Tibial nerve (tissue), 4 donors: ENCODE results near the gene HYDIN. TPM values are rescaled to one million over a fixed set of nuclear protein-coding genes. Genes with fewer than 3 reads are reported as not detected.
"Not testable (repeated sequence)": the region's sequence is repeated elsewhere in the genome, so short reads cannot be mapped to it uniquely, and the experiment has no call there.

Source experiments
- DNase-seq, 2 donors: peaks; one replicate each; pipeline ENCODE4 v3.0.0-alpha.2; 2019; ENCODE audit warnings: low spot score in 2 of 2
- H3K27ac ChIP-seq, 4 donors: fragments of 200-600 bp; sonication (generic) in 3 of 4; one replicate each; pipeline ENCODE4 v1.5.1; 2017 to 2019; ENCODE audit warnings: mild to moderate bottlenecking in 1 of 4
- H3K27me3 ChIP-seq, 2 donors: fragments of 200-600 bp; sonication (generic) in 1 of 2; one replicate each; pipeline versions ENCODE4 v1.5.1 to v1.6.0; 2017 to 2019
- H3K36me3 ChIP-seq, 3 donors: fragments of 200-600 bp; sonication (generic); one replicate each; pipeline ENCODE4 v1.5.1; 2018 to 2019
- H3K4me1 ChIP-seq, 4 donors: fragments of 200-600 bp; sonication (generic) in 3 of 4; one replicate each; pipeline ENCODE4 v1.5.1; 2017 to 2019
- H3K4me3 ChIP-seq, 4 donors: fragments of 200-600 bp; sonication (generic) in 3 of 4; one replicate each; pipeline ENCODE4 v1.5.1; 2017 to 2019; ENCODE audit warnings: mild to moderate bottlenecking in 1 of 4, moderate library complexity in 1 of 4
- H3K9me3 ChIP-seq, 4 donors: fragments of 200-600 bp; sonication (generic) in 3 of 4; one replicate each; pipeline ENCODE4 v1.5.1; 2017 to 2019
- WGBS, 2 donors: methylation state at CpG; one replicate each; pipeline ENCODE4 v1.1.5; 2018; 5-methylcytosine and 5-hydroxymethylcytosine counted together
- total RNA-seq, 4 donors: library from RNA; depleted of rRNA; stranded (reverse); fragments of >200 nt; gene quantifications; one replicate each; pipeline ENCODE4 v1.1.0, GENCODE V29; 2016

HYDIN gene
- total RNA-seq, 4 donors from 2014 or later: 0.21 to 3.1 (median 0.91) TPM

DNA sequence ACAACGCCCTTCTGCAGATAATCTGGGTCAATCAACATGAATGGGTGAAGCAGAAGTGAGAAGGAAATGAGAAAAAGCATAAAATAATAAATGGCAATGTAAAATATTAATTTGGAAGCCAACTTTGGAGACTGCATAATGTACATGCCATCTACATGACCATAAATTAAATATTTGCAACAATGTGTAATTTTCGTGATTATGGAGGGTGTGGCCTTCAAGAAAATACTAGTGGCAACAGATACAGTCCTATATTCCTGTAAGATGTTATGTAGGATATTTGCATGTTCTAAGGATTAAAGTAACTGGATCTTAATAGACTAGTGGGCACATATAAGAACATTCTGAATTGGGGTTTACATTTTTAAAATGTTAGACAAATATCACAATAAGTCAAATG is 78.9 kb downstream of the HYDIN start:
- not testable (repeated sequence) for H3K4me1 ChIP-seq, DNase-seq, H3K27ac ChIP-seq, H3K9me3 ChIP-seq, H3K27me3 ChIP-seq, H3K36me3 ChIP-seq, H3K4me3 ChIP-seq
- WGBS, 2 donors: 71 to 100% methylated on average over 1 of the region's 2 CpGs

DNA sequence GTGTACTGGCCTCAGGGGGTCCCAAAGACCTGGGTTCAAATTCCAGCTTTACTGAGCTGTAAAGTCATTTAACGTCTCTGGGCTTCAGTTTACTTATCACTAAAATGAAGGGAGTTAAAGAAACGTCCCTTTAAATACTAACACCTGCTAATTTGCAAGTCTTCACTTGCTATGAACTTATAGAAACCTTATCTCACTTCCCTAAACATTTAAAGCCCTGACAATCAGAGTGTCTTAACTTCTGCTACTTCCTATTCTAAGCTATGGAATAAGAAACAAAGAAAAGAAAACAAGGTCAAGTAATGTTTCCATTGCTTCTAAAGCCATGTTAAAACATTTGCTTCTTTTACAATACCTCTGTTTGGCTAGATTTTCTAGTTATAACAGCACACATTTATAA is 87.3 kb downstream of the HYDIN start:
- H3K4me3 ChIP-seq, H3K27me3 ChIP-seq, H3K36me3 ChIP-seq, H3K27ac ChIP-seq, DNase-seq, H3K4me1 ChIP-seq, H3K9me3 ChIP-seq: not testable (repeated sequence)
- 0% methylated on average over 1 of the region's 2 CpGs; no CpG with 5 or more reads in 1 of the 2 donors for WGBS, 2 donors

DNA sequence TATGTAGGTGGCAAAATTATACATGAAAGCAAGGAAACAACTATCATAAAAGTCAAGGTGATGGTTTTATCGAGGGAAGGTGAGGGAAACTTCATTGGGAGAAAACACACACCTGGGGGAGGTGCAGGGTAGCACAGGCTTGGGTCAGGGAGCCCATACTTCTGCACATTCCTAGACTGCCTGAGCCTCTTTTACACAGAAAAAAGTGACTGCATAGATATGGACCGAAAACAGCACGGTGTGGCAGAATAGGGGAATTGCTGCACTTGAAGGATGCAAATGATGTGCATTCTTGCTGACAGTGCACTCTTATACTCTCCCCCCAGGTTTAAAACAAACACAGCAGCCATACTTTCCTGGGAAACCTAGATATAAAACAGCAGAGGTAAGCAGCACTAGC is 120.0 kb downstream of the HYDIN start:
- H3K4me3 ChIP-seq, H3K27me3 ChIP-seq, H3K27ac ChIP-seq, H3K36me3 ChIP-seq, H3K9me3 ChIP-seq, DNase-seq, H3K4me1 ChIP-seq: not testable (repeated sequence)
- 89 to 92% methylated on average over 1 of the region's 3 CpGs for WGBS, 2 donors

DNA sequence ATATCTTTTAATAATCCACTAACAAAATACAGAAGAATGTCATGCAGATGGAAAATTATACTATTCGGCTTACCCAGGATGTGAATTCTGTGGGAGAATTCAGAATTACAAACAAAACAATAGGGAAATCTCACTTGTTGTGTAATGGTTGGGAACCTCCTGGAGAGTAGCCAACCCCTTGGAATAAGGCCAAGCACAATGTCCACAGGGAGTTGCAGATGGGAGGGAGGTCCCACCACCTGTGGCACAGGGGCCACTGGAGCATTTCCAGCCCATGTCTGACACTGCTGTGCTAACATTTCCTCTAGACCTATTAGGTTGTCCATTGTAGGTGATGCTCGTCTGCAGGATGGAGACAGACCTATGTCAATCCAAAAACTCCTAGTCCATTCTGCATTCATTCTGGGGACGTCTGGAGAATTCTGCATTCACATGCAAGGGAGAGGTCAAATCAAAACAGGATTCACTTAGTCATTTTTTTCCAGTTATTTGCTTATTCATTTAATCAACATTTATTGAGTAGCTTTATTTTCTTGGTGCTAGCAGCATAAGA is 120.8 kb downstream of the HYDIN start:
- not testable (repeated sequence) for H3K36me3 ChIP-seq, H3K27me3 ChIP-seq, H3K27ac ChIP-seq, H3K4me3 ChIP-seq, H3K4me1 ChIP-seq, H3K9me3 ChIP-seq, DNase-seq
- WGBS, 2 donors: 15 to 22% methylated on average over 1 to 2 of the region's 3 CpGs

DNA sequence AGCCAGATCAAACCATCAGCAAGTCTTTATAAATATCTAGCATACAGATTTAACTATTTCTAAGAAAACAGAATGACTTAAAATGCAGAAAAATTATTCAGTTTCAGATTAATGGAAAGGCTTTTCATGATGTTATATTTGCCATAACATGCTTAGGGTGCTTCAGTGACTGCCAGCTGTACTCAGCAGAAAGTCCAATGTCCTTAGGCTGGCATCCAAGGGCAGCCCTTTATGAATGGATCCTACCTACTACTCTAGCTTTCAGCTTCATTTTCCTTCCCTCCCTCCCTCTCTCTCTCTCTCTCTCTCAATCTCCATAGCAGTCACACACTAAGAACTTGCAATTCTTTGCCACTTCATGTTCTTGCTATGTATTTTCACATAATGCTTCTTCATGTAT is 124.6 kb downstream of the HYDIN start:
- H3K9me3 ChIP-seq, H3K4me3 ChIP-seq, H3K4me1 ChIP-seq, H3K27ac ChIP-seq, DNase-seq, H3K36me3 ChIP-seq, H3K27me3 ChIP-seq: not testable (repeated sequence)

DNA sequence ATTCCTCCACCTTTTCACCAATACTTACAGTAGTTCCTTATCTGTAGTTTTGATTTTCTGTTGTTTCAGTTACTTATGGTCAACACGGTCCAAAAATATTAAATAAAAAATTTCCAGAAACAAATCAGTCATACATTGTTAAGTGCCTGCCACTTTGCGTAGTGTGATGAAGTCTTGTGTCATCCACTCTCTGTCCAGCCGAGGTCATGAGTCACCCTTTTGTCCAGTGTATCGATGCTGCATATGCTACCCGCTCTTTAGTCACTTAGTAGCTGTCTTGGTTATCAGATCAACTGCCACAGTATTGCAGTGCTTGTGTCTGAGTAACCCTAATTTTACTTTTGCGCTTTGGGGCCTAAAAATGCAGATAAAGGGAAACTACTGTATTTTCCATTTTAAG is 146.9 kb downstream of the HYDIN start:
- not testable (repeated sequence) for H3K36me3 ChIP-seq, H3K4me3 ChIP-seq, H3K4me1 ChIP-seq, H3K9me3 ChIP-seq, DNase-seq, H3K27me3 ChIP-seq, H3K27ac ChIP-seq
- WGBS, 2 donors: 85 to 90% methylated on average over 5 of the region's 6 CpGs

DNA sequence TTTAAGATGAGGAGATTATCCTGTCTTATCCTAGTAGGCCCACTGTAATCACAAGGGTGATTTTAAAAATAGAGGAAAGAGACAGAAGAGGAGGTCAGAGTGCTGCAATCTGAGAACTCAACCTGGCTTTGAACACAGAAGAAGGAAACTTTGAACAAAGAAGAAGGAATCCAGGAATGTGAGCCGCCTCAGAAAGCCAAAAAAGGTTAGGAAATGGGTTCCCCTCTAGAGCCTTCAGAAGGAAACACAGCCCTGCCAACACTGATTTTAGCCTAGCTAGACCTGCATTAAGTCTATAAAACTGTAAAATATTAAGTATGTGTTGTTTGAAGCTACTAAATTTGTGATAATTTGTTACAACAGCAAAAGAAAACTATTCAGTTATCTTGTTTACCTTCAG is 149.7 kb downstream of the HYDIN start:
- H3K9me3 ChIP-seq, DNase-seq, H3K4me1 ChIP-seq, H3K27ac ChIP-seq, H3K27me3 ChIP-seq, H3K36me3 ChIP-seq, H3K4me3 ChIP-seq: not testable (repeated sequence)
- 36 to 63% methylated on average over 1 of the region's 1 CpG for WGBS, 2 donors

DNA sequence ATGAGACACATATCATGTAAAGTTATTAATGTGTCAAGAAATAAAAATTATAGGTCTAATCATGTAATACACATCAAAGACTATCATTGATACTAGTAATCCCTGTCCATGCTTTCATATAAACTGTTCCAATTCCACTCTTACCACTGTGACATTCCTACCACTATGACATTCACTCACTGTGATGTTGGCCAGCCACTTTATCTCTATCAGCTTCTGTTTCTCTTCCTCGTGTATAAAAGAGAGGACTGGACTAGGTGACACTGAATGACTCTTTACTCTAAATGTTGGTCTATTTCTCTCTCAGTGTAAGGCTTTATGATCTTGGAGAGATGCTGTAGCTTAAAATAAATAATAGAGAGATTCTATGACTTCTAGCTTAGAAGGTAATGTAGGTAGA is 150.3 kb downstream of the HYDIN start:
- not testable (repeated sequence) for DNase-seq, H3K4me3 ChIP-seq, H3K9me3 ChIP-seq, H3K27ac ChIP-seq, H3K27me3 ChIP-seq, H3K4me1 ChIP-seq, H3K36me3 ChIP-seq
- WGBS, 2 donors: no CpG with 5 or more reads among the region's 1 CpG

DNA sequence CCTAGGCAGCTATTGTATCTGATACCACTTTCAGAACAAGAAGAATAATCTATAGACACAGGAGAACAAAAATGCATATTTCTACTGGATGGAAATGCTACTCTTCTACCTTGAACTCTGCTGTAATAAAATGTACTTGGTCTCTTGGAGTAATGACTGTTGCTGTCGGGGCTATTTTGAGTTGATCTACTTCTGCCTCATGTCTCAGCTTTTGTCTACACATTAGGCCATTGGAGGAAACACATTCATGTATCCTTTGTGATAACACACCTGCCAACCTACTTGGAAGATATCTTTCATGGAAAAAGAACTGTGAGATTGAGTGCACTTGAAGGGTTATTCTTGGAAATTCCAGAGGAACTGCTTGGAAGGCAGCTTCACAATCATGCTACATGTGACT is 159.9 kb downstream of the HYDIN start:
- H3K27ac ChIP-seq, H3K9me3 ChIP-seq, DNase-seq, H3K27me3 ChIP-seq, H3K36me3 ChIP-seq, H3K4me1 ChIP-seq, H3K4me3 ChIP-seq: not testable (repeated sequence)
- no CpG with 5 or more reads among the region's 1 CpG for WGBS, 2 donors

DNA sequence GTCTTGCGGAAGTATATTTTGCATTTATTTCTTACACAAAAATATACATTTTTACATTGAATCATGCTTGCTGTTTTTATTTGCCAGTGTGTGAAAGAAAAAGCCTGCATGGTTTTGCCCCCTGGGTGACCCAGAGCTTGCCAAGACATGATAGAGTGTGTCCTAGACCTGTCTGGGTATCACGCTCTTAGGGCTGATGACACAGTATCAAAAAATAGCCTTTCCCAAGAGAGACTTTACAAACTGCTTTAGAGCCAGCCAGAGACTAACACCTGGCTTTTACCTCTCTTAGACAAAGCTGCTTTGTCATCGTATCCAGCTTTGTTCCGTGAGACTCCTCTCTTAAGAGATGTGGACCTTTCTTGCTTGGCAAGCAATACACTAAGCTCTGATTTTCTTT is 160.7 kb downstream of the HYDIN start:
- H3K4me1 ChIP-seq, H3K9me3 ChIP-seq, H3K4me3 ChIP-seq, DNase-seq, H3K27ac ChIP-seq, H3K27me3 ChIP-seq, H3K36me3 ChIP-seq: not testable (repeated sequence)
- WGBS, 2 donors: 82 to 92% methylated on average over 4 of the region's 4 CpGs

DNA sequence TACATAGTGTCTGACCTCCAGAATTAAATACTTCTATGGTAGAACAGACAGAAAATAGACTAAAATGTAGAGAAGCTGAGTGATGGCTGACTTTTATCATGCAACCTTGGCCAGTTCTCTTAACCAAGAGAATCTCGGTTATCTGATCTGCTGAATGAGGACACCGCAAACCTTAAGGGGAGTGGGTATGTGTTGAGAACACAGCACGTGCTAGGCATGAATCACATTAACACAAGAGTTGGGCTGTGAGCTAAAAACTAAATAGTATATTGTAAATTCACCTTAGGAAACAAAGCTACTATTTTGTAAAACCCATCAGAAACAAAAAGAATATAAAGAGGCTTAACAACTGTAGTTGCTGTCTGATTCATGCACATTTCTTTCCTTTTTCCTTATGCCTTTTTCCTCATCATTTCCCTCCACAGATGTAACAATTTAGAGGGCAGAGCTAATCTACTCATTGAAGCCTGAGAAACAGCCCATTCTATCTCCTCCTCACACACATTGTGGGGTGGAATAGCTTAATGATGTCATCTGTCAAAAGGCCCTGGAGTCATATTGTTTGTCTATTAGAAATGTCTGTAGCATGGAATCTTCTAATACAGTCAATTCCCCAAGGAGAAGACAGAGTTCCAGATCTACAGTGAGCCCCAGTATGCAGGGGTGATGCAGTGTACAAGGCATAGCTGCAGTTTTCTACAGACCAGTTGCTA is 176.5 kb downstream of the HYDIN start:
- not testable (repeated sequence) for H3K4me3 ChIP-seq, H3K4me1 ChIP-seq, H3K36me3 ChIP-seq, H3K27ac ChIP-seq, H3K9me3 ChIP-seq, DNase-seq, H3K27me3 ChIP-seq
- 50 to 60% methylated on average over 3 of the region's 3 CpGs for WGBS, 2 donors

DNA sequence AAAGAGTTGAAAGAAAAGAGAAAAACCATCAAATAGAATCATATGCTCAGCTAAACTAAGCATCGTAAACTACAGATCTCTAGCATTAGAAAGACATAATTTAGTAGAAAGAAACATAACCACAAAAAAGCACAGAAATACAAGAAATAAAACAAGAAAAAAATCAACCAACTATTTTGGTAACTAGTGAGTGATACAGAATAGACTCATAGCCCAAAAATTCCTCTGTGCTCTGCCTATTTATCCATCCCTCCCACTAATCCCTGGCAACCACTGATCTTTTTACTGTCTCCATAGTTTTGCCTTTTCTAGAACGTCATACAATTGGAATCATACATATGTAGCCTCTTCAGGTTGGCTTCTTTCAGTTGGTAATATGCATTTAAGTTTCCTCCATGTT is 180.2 kb downstream of the HYDIN start:
- not testable (repeated sequence) for H3K27ac ChIP-seq, H3K27me3 ChIP-seq, H3K4me3 ChIP-seq, H3K4me1 ChIP-seq, H3K9me3 ChIP-seq, DNase-seq, H3K36me3 ChIP-seq
- 67 to 73% methylated on average over 2 of the region's 2 CpGs for WGBS, 2 donors

DNA sequence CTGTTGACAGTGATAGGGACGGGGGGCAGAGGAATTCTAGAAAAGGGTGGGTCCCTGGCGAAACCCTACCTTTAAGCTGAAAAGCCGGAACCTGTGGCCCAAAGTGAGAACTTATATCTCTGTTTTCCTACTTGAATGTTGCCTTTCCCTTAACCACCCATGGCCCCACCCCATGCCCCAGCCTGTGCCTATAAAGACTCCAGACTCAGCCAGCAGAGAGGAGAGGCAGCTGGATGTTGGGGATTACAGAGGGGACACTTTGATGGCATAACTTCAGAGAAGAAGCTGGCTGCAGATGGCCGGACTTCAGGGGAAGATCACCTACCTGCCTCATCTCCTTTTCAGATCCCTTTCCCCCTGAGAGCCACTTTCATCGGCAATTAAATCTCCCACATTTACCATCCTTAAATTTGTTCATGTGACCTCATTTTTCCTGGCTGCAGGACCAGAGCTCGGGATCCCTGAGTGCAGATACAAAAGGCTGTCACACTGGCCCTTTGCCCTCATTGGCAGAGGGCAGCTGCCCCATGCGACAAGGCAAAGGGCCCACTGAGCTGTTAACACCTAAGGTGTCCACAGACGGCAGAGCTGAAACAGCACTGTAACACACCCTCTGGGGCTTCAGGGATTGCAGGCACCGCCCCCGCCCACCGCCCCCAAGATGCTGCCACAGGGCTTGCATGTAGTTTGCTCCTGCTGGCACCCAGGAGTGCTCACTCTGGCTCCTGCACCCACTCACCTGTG is 191.0 kb downstream of the HYDIN start:
- not testable (repeated sequence) for H3K27ac ChIP-seq, H3K9me3 ChIP-seq, H3K4me3 ChIP-seq, H3K27me3 ChIP-seq, H3K4me1 ChIP-seq, DNase-seq, H3K36me3 ChIP-seq
- 77 to 84% methylated on average over 8 of the region's 11 CpGs for WGBS, 2 donors

DNA sequence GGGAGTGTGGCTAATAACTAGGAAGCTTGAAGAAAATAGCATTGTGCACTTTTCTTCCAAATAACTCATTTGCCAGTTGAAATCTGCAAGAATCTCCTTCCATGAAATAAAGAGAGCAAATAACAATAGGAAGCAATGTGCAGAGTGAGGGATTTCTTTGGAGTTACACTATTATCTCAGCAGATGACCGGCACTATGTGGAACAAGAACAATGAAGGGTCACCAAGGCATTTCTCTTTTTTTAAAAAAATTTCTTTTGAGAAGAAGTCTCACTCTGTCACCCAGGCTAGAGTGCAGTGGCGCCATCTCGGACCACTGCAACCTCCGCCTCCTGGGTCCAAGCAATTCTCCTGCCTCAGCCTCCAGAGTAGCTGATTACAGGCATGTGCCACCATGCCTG is 192.1 kb downstream of the HYDIN start:
- not testable (repeated sequence) for H3K9me3 ChIP-seq, H3K4me3 ChIP-seq, DNase-seq, H3K27me3 ChIP-seq, H3K4me1 ChIP-seq, H3K36me3 ChIP-seq, H3K27ac ChIP-seq
- 77 to 86% methylated on average over 4 of the region's 4 CpGs for WGBS, 2 donors
